SK-N-SH (cell line): ENCODE data around the gene POLR3G. TPM values are rescaled to one million over a fixed set of nuclear protein-coding genes. Genes with fewer than 3 reads are reported as not detected.

Experiments used
- CTCF ChIA-PET: fragments of 300-600, 350-600 bp; formaldehyde crosslinking; extraction: SDS; loops from one replicate; lab custom pipeline; 2021; lab: Yijun Ruan, JAX
- POLR2A ChIA-PET: fragments of 350-600 bp; sonication (Branson Sonifier 250); formaldehyde crosslinking; extraction: SDS; loops from one replicate; lab custom pipeline; 2020; ENCODE audit warnings: antibody characterized with exemption, inconsistent platforms; lab: Yijun Ruan, JAX
- DNase-seq: peaks from one replicate; pipeline ENCODE4 v3.0.0; 2012
- H2AFZ ChIP-seq: fragments of 200-600 bp; sonication (generic); 2 replicates; pipeline ENCODE4 v1.8.1; 2016; ENCODE audit warnings: antibody characterized with exemption, mild to moderate bottlenecking, low read depth
- H3F3A ChIP-seq: fragments of 200-600 bp; sonication (generic); replicated peaks from 2 replicates; pipeline ENCODE3; 2016; ENCODE audit warnings: antibody characterized with exemption, mild to moderate bottlenecking; ENCODE audit not compliant: insufficient read depth
- H3K27ac ChIP-seq, 2 experiments: fragments of 200-500 bp in 1 of 2; fragments of 200-600 bp in 1 of 2; sonication (Bioruptor generic) in 1 of 2; sonication (generic), shearing (Covaris generic) in 1 of 2; 2 replicates each; pipeline versions ENCODE4 v1.5.1 to v1.6.1; 2014 to 2016; ENCODE audit warnings: low read depth in 2 of 2, inconsistent platforms in 1 of 2, low read length in 1 of 2, mild to moderate bottlenecking in 1 of 2, mixed read lengths in 1 of 2
- H3K27me3 ChIP-seq: fragments of 200-600 bp; sonication (generic), shearing (Covaris generic); 2 replicates; pipeline ENCODE4 v1.6.1; 2016; ENCODE audit warnings: mixed run types; ENCODE audit not compliant: insufficient read depth
- H3K36me3 ChIP-seq, 2 experiments: fragments of 200-500 bp in 1 of 2; fragments of 200-600 bp in 1 of 2; sonication (Bioruptor generic) in 1 of 2; sonication (generic) in 1 of 2; replicated peaks in 1 of 2; 2 replicates each; pipeline versions ENCODE3 to v1.5.1; 2014 to 2016; ENCODE audit warnings: low read length in 1 of 2, mild to moderate bottlenecking in 1 of 2; ENCODE audit not compliant: insufficient read depth in 2 of 2, control insufficient read depth in 1 of 2
- H3K4me1 ChIP-seq, 2 experiments: fragments of 200-500 bp in 1 of 2; fragments of 200-600 bp in 1 of 2; sonication (Bioruptor generic) in 1 of 2; sonication (generic), shearing (Covaris generic) in 1 of 2; 2 replicates each; pipeline versions ENCODE4 v1.5.1 to v1.6.1; 2014 to 2016; ENCODE audit warnings: low read depth in 1 of 2, low read length in 1 of 2, mixed run types in 1 of 2; ENCODE audit not compliant: insufficient read depth in 2 of 2, control insufficient read depth in 1 of 2
- H3K4me2 ChIP-seq: fragments of 200-600 bp; sonication (generic), shearing (Covaris generic); 2 replicates; pipeline ENCODE4 v1.6.1; 2017; ENCODE audit warnings: mixed run types
- H3K4me3 ChIP-seq, 2 experiments: fragments of 200-500 bp in 1 of 2; fragments of 200-600 bp in 1 of 2; sonication (Bioruptor generic) in 1 of 2; sonication (generic), shearing (Covaris generic) in 1 of 2; 2 replicates each; pipeline versions ENCODE4 v1.5.1 to v1.8.1; 2014 to 2016; ENCODE audit warnings: low read depth in 2 of 2, inconsistent platforms in 1 of 2, low read length in 1 of 2, mild to moderate bottlenecking in 1 of 2, mixed read lengths in 1 of 2, moderate library complexity in 1 of 2
- H3K79me2 ChIP-seq: fragments of 200-600 bp; sonication (generic); 2 replicates; pipeline ENCODE4 v1.8.1; 2017; ENCODE audit warnings: mild to moderate bottlenecking; ENCODE audit not compliant: insufficient read depth
- H3K9ac ChIP-seq: fragments of 200-600 bp; sonication (generic); 2 replicates; pipeline ENCODE4 v1.6.1; 2017; ENCODE audit warnings: mixed run types
- H3K9me2 ChIP-seq: fragments of 200-600 bp; sonication (generic); 2 replicates; pipeline ENCODE4 v1.6.1; 2017; ENCODE audit warnings: mixed run types
- H3K9me3 ChIP-seq: fragments of 200-600 bp; sonication (generic); 2 replicates; pipeline ENCODE4 v1.6.1; 2017; ENCODE audit warnings: mixed run types, mild to moderate bottlenecking, moderate library complexity
- H4K20me1 ChIP-seq: fragments of 200-600 bp; sonication (generic); 2 replicates; pipeline ENCODE4 v1.6.1; 2017; ENCODE audit warnings: mild to moderate bottlenecking, mixed run types; ENCODE audit not compliant: insufficient read depth
- CHD2 ChIP-seq: fragments of 150-350 bp; IDR thresholded peaks from 2 replicates; pipeline ENCODE4 v1.6.1; 2018; ENCODE audit warnings: low read length; ENCODE audit not compliant: partially characterized antibody
- CTCF ChIP-seq: fragments of 200-600 bp; sonication (generic); IDR thresholded peaks from 2 replicates; pipeline ENCODE4 v1.6.1; 2017; ENCODE audit warnings: antibody characterized with exemption, mild to moderate bottlenecking, moderate library complexity
- ELF1 ChIP-seq: IDR thresholded peaks from 2 replicates; pipeline ENCODE4 v1.4.0; 2012
- EP300 ChIP-seq, 2 experiments: IDR thresholded peaks; 2 replicates each; pipeline versions ENCODE4 v1.4.0 to v1.6.1; 2012; ENCODE audit warnings: borderline replicate concordance in 1 of 2, low read depth in 1 of 2, low read length in 1 of 2
- EZH2phosphoT487 ChIP-seq: fragments of 200-600 bp; sonication (generic); IDR thresholded peaks from 2 replicates; pipeline ENCODE4 v1.6.1; 2017; ENCODE audit warnings: low read depth, mixed run types, mild to moderate bottlenecking, antibody characterized with exemption, moderate library complexity, borderline replicate concordance
- FOSL2 ChIP-seq: IDR thresholded peaks from 2 replicates; pipeline ENCODE4 v1.4.0; 2012; ENCODE audit warnings: low read depth, mild to moderate bottlenecking, moderate library complexity, borderline replicate concordance
- FOXJ3 ChIP-seq: sonication (generic); formaldehyde crosslinking; IDR thresholded peaks from 2 replicates; pipeline ENCODE4 v1.5.1; 2020; ENCODE audit warnings: mild to moderate bottlenecking, missing genetic modification reagents
- GATA2 ChIP-seq: sonication (generic); formaldehyde crosslinking; IDR thresholded peaks from 2 replicates; pipeline ENCODE4 v1.5.0; 2020; ENCODE audit warnings: mild to moderate bottlenecking, missing genetic modification reagents
- MXI1 ChIP-seq: IDR thresholded peaks from 2 replicates; pipeline ENCODE4 v1.6.1; 2012; ENCODE audit warnings: mild to moderate bottlenecking, low read depth, low read length, improper control_type of control experiment
- NFIC ChIP-seq: IDR thresholded peaks from 2 replicates; pipeline ENCODE4 v1.4.0; 2012; ENCODE audit warnings: borderline replicate concordance
- POLR2AphosphoS5 ChIP-seq: IDR thresholded peaks from 2 replicates; pipeline ENCODE4 v1.6.1; 2012; ENCODE audit warnings: low read depth, low read length
- SIN3A ChIP-seq: IDR thresholded peaks from 2 replicates; pipeline ENCODE4 v1.6.1; 2012; ENCODE audit warnings: low read depth, mild to moderate bottlenecking, low read length, moderate library complexity, borderline replicate concordance
- USF1 ChIP-seq: IDR thresholded peaks from 2 replicates; pipeline ENCODE4 v1.4.0; 2012; ENCODE audit warnings: low read depth, borderline replicate concordance
- YY1 ChIP-seq: IDR thresholded peaks from 2 replicates; pipeline ENCODE4 v1.4.0; 2012; ENCODE audit warnings: low read depth, mild to moderate bottlenecking
- WGBS: methylation state at CpG from one replicate; pipeline ENCODE4 v1.1.6; 2017; ENCODE audit warnings: low lambda C conversion rate; 5-methylcytosine and 5-hydroxymethylcytosine counted together
- polyA plus RNA-seq, 3 experiments: library from polyadenylated mRNA; depleted of rRNA; stranded (reverse); fragments of >200 nt; gene quantifications; 2 replicates each; pipeline ENCODE4 v1.2.3, GENCODE V29; 2012
- TF ChIP-seq, protein P1 (sequence below): fragments of 150-350 bp; IDR thresholded peaks from 2 replicates; pipeline ENCODE4 v1.6.1; 2016; ENCODE audit warnings: mild to moderate bottlenecking, low read depth, low read length
- TF ChIP-seq, protein P2 (sequence below): IDR thresholded peaks from 2 replicates; pipeline ENCODE4 v1.4.0; 2012; ENCODE audit warnings: low read depth, borderline replicate concordance
- TF ChIP-seq, protein P3 (sequence below): IDR thresholded peaks from 2 replicates; pipeline ENCODE4; 2012

Gene POLR3G
- polyA plus RNA-seq, 1 of the 3 experiments (the other 2 are of a cell fraction), result 17.1 TPM

DNA sequence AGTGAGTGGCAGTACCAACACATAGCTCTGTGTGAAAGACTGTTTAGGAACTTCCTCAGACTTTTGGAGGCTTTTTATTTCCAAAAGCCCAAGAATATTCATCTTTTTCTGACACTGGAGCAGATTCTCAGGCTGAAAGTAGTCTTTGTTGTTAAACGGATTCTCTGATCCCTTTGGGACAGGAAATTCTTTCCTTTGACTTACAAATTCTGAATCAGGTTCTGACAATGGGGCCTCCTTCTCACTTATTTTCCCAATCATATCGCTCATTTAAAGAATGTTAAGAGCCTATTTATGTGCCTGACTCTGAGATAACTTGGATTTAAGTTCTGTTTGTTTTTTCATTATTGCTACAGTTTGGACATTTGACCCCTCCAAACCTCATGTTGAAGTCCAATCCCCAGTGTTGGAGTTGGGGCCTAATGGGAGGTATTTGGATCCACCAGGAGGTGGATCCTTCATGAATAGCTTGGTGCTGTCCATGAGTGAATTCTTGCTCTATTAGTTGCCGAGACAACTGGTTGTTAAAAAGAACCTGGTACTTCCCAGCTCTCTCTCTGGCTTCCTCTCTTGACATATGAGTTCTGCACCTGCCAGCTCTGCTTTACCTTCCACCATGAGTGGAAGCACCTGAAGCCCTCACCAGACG is 79.8 kb downstream of the POLR3G start:
- Histone ChIP-seq H3K4me1 (no peaks in the 10 kb centered on the region; a peak in 2 of 4 replicates), H2AFZ (no peak overlapping the region), H3F3A (no peaks in the 10 kb centered on the region), H3K4me3 (no peak overlapping the region), H3K4me2 (no peak overlapping the region), H3K9me3 (no peaks in the 10 kb centered on the region), H3K36me3 (no peaks in the 10 kb centered on the region), H3K27me3 (peaks cover 37% of the 10 kb centered on the region), H3K9ac (no peak overlapping the region), H3K9me2 (no peaks in the 10 kb centered on the region), H3K27ac (no peak overlapping the region), H4K20me1 (no peaks in the 10 kb centered on the region), H3K79me2 (no peaks in the 10 kb centered on the region)
- CTCF ChIA-PET, result interaction anchor here (1.1 kb wide), 2 partner anchors 24 to 229 kb away, joined by 3 to 4 read pairs; no protein-coding TSS in a partner anchor
- no peak for DNase-seq
- WGBS, result 36% methylated on average over 4 of the region's 4 CpGs
- TF ChIP-seq FOSL2, result no peak
- TF ChIP-seq MXI1, result no peak
- TF ChIP-seq SIN3A, result no peak
- no peak for TF ChIP-seq GATA2 (CRISPR knock-in tag)
- TF ChIP-seq, protein P1, sequence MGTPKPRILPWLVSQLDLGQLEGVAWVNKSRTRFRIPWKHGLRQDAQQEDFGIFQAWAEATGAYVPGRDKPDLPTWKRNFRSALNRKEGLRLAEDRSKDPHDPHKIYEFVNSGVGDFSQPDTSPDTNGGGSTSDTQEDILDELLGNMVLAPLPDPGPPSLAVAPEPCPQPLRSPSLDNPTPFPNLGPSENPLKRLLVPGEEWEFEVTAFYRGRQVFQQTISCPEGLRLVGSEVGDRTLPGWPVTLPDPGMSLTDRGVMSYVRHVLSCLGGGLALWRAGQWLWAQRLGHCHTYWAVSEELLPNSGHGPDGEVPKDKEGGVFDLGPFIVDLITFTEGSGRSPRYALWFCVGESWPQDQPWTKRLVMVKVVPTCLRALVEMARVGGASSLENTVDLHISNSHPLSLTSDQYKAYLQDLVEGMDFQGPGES, result no peak
- no peak for TF ChIP-seq EP300 (IDR thresholded peaks at IDR 0.05; ENCODE audit: borderline replicate concordance in 1 of 2, low read depth in 1 of 2, low read length in 1 of 2)
- TF ChIP-seq CTCF, result no peak
- POLR2A ChIA-PET, result no interaction called here

DNA sequence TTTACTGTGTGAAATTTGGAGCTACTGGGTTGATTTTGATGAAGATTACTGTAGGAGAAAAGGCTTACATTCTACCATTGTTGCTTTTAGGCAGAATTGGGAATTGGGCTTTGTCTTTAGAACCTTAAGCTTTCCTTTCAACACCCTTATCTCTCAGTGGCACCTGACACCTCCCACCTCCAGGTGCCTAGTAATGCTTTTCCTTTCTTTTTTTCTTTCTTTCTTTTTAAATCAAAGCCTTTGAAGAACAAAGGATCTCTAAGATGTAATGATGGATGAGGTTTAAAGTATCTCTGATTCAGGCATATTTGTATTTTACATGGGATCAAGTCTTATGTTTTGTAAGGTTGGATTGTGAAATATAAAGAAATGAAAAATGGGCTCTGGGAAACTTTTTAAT is 81.0 kb downstream of the POLR3G start:
- ChIA-PET CTCF (interaction anchor here (0.7 to 1.2 kb wide), 3 partner anchors 8 to 195 kb away, joined by 3 to 5 read pairs (median 4); no protein-coding TSS in a partner anchor), POLR2A (no interaction called here)
- Histone ChIP-seq H3K36me3 (no peaks in the 10 kb centered on the region), H3K27me3 (peaks cover 37% of the 10 kb centered on the region), H3K9ac (no peak overlapping the region), H3F3A (no peaks in the 10 kb centered on the region), H3K9me3 (no peaks in the 10 kb centered on the region), H3K9me2 (no peaks in the 10 kb centered on the region), H3K27ac (no peak overlapping the region), H3K79me2 (no peaks in the 10 kb centered on the region), H4K20me1 (no peaks in the 10 kb centered on the region), H3K4me3 (no peak overlapping the region), H2AFZ (no peak overlapping the region), H3K4me1 (no peaks in the 10 kb centered on the region; a peak in 2 of 4 replicates), H3K4me2 (no peak overlapping the region)
- no peak for DNase-seq
- TF ChIP-seq CHD2 (no peak), FOXJ3 (CRISPR knock-in tag) (no peak), SIN3A (no peak), FOSL2 (no peak), USF1 (no peak), NFIC (no peak), CTCF (no peak), POLR2AphosphoS5 (no peak), EZH2phosphoT487 (no peak), ELF1 (no peak), YY1 (no peak)
- TF ChIP-seq, protein P2, sequence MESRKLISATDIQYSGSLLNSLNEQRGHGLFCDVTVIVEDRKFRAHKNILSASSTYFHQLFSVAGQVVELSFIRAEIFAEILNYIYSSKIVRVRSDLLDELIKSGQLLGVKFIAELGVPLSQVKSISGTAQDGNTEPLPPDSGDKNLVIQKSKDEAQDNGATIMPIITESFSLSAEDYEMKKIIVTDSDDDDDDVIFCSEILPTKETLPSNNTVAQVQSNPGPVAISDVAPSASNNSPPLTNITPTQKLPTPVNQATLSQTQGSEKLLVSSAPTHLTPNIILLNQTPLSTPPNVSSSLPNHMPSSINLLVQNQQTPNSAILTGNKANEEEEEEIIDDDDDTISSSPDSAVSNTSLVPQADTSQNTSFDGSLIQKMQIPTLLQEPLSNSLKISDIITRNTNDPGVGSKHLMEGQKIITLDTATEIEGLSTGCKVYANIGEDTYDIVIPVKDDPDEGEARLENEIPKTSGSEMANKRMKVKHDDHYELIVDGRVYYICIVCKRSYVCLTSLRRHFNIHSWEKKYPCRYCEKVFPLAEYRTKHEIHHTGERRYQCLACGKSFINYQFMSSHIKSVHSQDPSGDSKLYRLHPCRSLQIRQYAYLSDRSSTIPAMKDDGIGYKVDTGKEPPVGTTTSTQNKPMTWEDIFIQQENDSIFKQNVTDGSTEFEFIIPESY, result no peak
- TF ChIP-seq, protein P3, sequence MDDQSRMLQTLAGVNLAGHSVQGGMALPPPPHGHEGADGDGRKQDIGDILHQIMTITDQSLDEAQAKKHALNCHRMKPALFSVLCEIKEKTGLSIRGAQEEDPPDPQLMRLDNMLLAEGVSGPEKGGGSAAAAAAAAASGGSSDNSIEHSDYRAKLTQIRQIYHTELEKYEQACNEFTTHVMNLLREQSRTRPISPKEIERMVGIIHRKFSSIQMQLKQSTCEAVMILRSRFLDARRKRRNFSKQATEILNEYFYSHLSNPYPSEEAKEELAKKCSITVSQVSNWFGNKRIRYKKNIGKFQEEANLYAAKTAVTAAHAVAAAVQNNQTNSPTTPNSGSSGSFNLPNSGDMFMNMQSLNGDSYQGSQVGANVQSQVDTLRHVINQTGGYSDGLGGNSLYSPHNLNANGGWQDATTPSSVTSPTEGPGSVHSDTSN, result no peak
